ENCODE results near the gene RASA3. TPM values are rescaled to one million over a fixed set of nuclear protein-coding genes. Genes with fewer than 3 reads are reported as not detected.

RASA3 gene
- total RNA-seq, 3 donors from 2014 or later (not counting 1 experiment from before 2014, with no cell fraction given): 252 to 277 (median 274) TPM

- no peaks in the 10 kb centered on the region for H3K36me3 Mint-ChIP-seq
- Histone ChIP-seq H3K4me1 (ENCODE audit: control insufficient read depth, insufficient read depth, low read length) (peaks cover 12% of the 10 kb centered on the region), H3K9me3 (ENCODE audit: control insufficient read depth, insufficient read depth, low read length) (no peaks in the 10 kb centered on the region), H3K27me3 (ENCODE audit: control insufficient read depth, insufficient read depth, low read length) (peaks cover 4% of the 10 kb centered on the region), H3K4me3 (ENCODE audit: low read length) (no peak overlapping the region), H3K36me3 (ENCODE audit: control insufficient read depth, insufficient read depth, low read length) (no peaks in the 10 kb centered on the region), H3K27ac (ENCODE audit: low read length) (no peak overlapping the region)
- ATAC-seq: no peak
- 93% methylated on average over 38 of the region's 38 CpGs for WGBS (ENCODE audit: insufficient coverage)
- no peaks in the 10 kb centered on the region for H3K9me3 Mint-ChIP-seq
- no peak overlapping the region for H3K4me3 Mint-ChIP-seq
- intact Hi-C loops (cut with micrococcal nuclease): no loop called here
- peaks cover 6 to 7% of the 10 kb centered on the region in 2 donors for H3K27me3 Mint-ChIP-seq (ENCODE audit: low read depth in 2 of 2)
- no peak overlapping the region for H3K27ac Mint-ChIP-seq
- H3K4me1 Mint-ChIP-seq: peaks cover 0 to 22% of the 10 kb centered on the region in 2 donors
- TF ChIP-seq CTCF (IDR thresholded peaks at IDR 0.05): no peak
- peak in 1 of 2 donors; percentile 13 for DNase-seq
Measured at GRCh38 chr13:113929628-113930615, 202.5 kb downstream of the RASA3 start.

DNA sequence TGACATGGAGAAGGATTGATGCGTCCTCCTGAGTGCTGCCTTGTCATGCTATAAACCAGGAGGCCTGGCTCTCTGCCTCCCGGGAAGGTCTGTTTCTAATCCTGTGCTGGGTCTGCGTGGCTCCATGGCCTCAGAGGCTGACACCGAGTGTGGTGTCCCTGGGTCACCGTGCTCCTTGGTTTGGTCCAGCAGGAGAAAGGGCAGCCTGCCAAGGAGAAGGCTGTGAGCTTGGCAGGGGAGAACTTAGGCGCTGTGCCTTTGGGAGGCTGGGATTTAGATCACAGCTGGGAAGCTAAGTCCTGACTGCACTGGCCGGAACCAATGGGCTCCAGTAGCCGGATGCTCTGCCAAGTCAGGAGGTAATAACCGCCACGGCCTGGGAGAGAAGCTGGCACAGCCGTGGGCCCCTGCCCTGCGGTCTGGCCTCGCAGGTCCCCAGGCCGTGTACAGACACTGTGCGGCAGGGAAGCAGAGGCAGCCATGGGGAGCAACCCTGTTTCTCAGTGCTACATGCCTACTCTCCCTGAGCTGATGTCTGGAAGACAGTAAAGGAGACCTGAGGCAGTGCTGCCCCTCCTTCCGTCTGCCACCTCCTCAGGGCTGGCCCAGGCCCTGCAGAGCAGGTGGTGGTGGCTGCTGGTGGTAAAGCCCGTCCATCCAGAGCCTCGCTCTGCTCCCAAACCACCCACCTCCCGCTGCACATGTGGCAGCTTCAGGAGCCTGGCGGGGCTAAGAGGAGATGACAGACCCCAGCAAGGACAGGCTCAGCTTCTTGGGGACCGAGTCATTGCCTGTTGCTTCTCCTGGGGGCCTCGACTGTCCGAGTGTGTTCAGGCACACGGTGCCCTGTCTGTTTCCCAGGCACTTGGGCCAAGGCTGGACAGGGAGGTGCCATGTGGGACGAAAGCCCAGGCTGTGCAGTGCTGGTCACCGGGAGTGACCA, 203.5 kb downstream of the RASA3 start:
- no peak for TF ChIP-seq CTCF (IDR thresholded peaks at IDR 0.05)
- Histone ChIP-seq H3K27ac (ENCODE audit: low read length) (no peak overlapping the region), H3K27me3 (ENCODE audit: control insufficient read depth, insufficient read depth, low read length) (peaks cover 2% of the 10 kb centered on the region), H3K36me3 (ENCODE audit: control insufficient read depth, insufficient read depth, low read length) (no peaks in the 10 kb centered on the region), H3K4me3 (ENCODE audit: low read length) (no peak overlapping the region), H3K4me1 (ENCODE audit: control insufficient read depth, insufficient read depth, low read length) (peaks cover 12% of the 10 kb centered on the region), H3K9me3 (ENCODE audit: control insufficient read depth, insufficient read depth, low read length) (no peaks in the 10 kb centered on the region)
- H3K4me1 Mint-ChIP-seq: peaks cover 0 to 22% of the 10 kb centered on the region in 2 donors
- DNase-seq (peak in 1 of 2 donors; percentile 13), ATAC-seq (no peak)
- no peak overlapping the region for H3K27ac Mint-ChIP-seq
- intact Hi-C loops (cut with micrococcal nuclease): no loop called here
- no peaks in the 10 kb centered on the region for H3K36me3 Mint-ChIP-seq
- H3K27me3 Mint-ChIP-seq (ENCODE audit: low read depth in 2 of 2): peaks cover 7% of the 10 kb centered on the region in 2 donors
- H3K4me3 Mint-ChIP-seq: no peak overlapping the region
- 95% methylated on average over 26 of the region's 26 CpGs for WGBS (ENCODE audit: insufficient coverage)
- no peaks in the 10 kb centered on the region for H3K9me3 Mint-ChIP-seq

Other genes starting within 250 kb of the RASA3 start
- 10 to 100 TPM; 21.1 to 23.9 (median 23.5) TPM for gene C13orf46, start 158.5 kb downstream of the RASA3 start, total RNA-seq
- 1 to 10 TPM in 1 of 3 donors, under 1 TPM in 1, not detected in 1; 0.45 to 7.7 TPM for gene CFAP97D2, start 46.6 kb upstream of the RASA3 start, total RNA-seq
- 10 to 100 TPM; 61.4 to 75.9 (median 70.7) TPM for gene CDC16, start 102.3 kb upstream of the RASA3 start, total RNA-seq
- gene UPF3A, start 149.0 kb upstream of the RASA3 start, total RNA-seq: 10 to 100 TPM; 37.8 to 66.5 (median 44.7) TPM
- 10 to 100 TPM in 1 of 3 donors, 1 to 10 TPM in 2; 6.1 to 11.3 (median 7.9) TPM for gene CHAMP1, start 181.9 kb upstream of the RASA3 start, total RNA-seq

Data from natural killer cell (primary cell).